ENCODE measurements around the gene IGF1.
"Not testable (repeated sequence)": the region's sequence is repeated elsewhere in the genome, so short reads cannot be mapped to it uniquely, and the experiment has no call there.

IGF1 gene

DNA sequence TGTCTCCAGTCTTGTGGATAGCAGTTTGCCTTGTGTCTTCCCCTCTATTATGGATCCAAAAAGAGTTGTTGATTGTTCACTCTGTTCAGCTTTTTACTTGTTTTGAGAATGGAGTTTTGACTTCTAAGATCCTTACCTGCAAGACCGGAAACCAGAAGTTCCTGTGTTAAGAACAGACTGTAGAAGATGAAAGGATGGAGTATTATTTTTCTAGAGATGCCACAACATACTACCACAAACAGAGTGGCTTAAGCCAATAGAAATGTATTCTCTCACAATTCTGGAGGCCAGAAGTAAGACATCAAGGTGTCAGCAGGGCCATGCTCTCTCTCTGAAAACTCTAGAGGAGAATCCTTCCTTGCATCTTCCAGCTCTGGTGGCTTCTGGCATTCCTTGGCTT lies 95.0 kb downstream of the IGF1 start:
- no peak for DNase-seq (ENCODE audit: low read depth in 2 of 2)

DNA sequence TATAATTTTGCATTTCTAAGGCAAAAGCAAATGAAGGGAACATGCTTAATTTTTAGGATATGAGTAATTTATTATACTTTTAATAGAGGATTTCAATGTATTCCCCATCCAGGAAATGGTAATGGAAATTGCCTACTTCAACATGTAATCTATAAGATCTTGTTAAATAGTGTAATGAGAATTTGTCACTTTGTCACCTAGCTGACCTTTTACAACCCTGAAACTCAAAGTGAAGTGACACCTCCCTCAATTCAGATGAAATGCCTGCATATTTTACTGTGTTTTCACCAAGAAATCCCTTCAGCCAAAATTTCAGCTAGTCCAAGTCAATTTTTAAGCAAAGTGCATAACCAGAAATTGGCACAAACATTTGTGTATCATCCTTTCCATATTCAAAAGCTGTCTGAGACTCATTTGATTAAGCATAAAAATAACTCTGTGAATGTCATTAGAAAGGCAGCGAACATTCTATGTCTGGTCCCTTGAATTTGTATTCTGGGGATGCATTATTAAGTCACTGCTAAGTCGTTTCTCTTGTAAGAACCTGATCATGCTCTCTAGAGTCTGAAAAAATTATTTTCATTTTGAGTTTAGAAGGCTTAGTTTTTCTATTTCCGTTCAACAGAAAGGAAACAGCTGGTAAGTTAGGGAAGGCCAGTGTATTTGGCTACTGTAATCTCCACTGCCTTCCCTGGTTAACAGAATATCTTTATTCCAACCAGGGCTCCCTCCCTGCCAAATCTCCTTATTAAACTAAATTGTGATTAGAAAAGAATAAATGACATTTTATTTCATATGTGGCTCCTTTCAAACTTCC lies 100.8 kb downstream of the IGF1 start:
- DNase-seq (ENCODE audit: low read depth in 2 of 2) = no peak

DNA sequence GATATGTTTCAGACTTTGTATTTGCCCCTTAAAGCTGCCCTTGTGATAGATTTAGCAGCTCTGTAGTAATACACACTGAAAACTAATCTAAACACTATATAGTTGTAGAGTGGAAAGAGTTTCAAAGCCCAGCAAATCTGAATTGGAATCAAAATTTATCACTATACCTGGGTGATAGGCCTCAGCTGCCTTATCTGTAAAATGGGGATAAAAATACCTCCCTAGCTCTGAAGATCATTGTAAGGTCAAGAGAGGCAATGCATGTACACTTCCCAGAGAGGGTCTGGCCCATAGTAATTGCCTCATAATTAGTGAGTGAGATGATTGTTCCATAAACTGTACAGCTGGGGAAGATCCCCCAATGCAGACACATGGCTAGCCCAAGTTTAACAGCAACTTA lies 103.6 kb downstream of the IGF1 start:
- no peak for DNase-seq (ENCODE audit: low read depth in 2 of 2)

DNA sequence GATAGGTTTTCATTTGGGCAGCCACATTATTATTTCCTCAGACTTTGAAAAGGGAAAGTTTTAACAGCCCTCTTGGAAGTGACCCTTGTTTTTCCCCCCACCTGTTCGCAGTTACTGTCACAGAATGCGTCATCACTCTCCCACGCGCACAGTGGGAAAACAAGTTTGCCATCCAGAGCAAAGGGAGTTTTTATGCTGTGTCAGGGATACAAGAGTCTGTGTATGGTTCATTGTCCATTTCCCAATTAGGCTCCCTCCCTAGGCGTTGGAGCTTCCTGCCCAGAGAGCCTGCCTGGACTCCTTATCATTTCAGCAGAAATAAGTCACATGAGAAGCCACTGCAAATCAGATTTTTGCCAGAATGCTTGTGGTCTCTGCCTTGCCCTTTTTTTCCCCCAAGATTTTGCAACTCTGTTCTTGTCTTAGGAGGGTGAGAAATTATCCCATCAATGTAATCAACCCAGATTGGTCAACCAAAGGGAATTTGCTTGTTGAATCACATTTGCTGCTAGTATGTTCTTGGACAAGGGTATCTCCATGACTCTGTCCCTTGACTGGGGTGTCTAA lies 104.1 kb downstream of the IGF1 start:
- no peak for DNase-seq (ENCODE audit: low read depth in 2 of 2)

DNA sequence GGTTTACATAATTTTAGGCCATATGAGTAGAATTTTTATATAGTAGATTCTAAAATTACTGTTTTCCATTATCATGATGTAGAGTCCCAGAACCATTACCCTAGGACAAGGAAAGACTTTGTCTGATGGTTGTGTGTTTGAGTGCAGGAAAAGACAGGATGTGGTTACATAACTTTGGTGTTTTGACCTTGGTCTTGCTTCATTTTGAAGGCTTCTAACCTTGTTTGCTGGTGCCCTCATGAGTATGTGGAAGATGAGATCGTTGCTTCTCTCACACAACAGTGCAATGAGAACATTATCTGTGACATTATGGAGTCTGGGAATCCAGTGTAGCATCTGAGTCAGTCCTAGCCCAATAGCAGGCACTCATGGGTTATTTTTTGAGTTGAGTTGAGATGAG lies 106.2 kb downstream of the IGF1 start:
- DNase-seq (ENCODE audit: low read depth in 2 of 2) = no peak

DNA sequence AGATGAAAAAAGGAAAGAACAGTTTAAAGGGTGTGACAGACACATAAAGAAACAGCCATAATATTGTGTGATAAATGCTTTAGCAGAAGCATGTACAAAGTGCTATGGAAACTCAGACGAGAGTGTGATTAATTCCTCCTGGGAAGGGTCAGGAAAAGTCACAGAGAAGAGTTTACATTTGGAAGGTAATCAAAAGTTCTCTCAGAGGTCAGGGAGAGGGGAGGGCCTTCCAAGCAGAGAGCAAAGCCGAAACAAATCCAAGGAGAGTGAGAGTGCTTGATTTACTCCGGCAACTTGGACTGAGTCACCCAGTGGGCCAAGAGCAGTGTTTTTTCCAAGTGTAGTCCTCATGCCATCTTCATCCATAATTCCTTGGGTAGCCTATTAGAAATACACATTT lies 108.3 kb downstream of the IGF1 start:
- DNase-seq (ENCODE audit: low read depth in 2 of 2) = no peak

DNA sequence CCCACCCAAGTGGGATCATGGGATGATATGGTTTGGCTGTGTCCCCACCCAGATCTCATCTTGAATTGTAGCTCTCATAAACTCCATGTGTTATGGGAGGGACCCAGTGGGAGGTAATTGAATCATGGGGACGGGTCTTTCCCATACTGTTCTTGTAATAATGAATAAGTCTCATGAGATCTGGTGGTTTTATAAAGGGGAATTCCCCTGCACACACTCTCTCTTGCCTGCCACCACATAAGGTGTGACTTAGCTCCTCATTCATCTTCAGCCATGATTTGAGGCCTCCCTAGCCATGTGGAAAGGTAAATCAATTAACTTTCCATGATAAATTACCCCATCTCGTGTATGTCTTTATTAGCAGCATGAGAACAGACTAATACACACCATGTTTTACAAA lies 109.2 kb downstream of the IGF1 start:
- DNase-seq (ENCODE audit: low read depth in 2 of 2) = no peak

DNA sequence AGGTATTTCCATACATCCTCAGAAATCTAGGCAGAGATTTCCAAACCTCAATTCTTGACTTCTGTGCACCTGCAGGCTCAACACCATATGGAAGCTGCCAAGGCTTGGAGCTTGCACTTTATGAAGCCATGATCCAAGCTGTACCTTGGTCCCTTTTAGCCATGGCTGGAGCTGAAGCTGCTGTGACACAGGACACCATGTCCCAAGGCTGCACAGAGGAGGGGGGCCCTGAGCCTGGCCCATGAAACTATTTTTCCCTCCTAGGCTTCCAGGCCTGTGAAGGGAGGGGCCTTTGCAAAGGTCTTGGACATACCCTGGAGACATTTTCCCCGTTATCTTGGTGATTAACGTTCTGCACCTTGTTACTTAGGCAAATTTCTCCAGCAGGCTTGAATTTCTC lies 110.5 kb downstream of the IGF1 start:
- no peak for DNase-seq (ENCODE audit: low read depth in 2 of 2)

DNA sequence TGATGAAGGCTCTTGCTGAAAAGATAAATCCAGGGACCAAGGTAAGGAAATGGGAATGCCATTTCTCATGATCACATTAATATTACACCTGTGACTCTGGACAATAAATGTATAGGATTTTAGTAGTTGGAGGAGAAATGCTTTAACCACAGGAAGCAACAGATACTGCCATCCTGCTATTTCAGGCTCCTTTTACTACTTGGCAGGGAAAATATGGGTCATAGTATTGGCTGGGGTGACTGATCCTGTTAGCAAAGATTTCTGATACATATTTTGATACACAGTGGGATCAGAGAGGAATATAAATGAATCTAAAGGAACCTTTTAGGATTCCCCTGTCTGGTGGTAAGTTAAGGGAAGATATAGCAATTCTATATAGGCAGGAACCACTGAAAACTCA lies 115.0 kb downstream of the IGF1 start:
- no peak for DNase-seq (ENCODE audit: low read depth in 2 of 2)

DNA sequence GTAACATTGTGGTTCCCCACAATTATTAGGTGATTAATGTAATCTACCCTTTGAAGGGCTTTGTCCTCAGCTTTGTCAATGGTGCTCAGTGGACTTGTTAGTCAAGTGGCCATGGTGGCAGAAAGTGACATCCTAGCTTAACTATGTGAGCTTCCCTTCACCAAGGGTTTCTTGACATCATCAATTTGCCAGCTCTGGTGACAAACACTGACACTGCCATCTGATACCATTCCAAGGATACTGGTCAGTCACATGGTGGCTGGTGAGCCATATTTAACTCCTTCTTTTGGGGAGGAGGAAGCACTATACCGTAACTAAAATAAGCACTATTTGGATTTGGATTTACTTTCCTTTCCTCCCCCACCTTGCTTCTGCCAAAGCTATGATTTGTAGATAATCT lies 115.7 kb downstream of the IGF1 start:
- DNase-seq (ENCODE audit: low read depth in 2 of 2) = no peak

DNA sequence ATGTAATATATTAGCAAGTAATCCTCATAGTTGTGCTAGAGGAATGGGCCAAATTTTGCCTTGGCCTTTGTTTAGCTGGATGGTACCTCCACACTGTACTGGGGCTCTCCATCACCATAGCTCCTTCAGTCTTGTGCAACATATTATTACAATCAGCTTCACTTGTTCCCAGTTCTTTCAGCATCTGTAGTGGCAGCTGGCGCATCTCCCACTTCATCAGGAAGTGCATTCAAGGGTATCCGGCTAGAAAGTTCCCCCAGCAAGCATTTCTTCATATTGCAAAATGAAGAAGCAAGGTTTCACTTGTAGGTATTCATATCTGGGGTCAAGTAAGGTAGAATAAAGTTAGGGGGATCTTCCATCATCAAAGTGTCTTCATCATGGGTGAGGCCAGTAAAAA lies 123.7 kb downstream of the IGF1 start:
- DNase-seq (ENCODE audit: low read depth in 2 of 2) = no peak

DNA sequence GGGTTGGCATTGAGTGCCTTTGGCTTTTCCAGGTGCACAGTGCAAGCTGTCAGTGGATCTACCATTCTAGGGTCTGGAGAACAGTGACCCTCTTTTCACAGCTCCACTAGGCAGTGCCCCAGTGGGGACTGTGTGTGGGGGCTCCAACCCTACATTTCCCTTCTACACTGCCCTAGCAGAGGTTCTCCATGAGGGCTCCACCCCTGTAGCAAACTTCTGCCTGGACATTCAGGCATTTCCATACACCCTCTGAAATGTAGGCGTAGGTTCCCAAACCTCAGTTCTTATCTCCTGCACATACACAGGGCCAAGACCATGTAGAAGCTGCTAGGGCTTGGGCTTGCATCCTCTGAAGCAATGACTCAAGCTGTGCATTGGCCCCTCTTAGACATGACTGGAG lies 126.1 kb downstream of the IGF1 start:
- DNase-seq (ENCODE audit: low read depth in 2 of 2) = not testable (repeated sequence)

DNA sequence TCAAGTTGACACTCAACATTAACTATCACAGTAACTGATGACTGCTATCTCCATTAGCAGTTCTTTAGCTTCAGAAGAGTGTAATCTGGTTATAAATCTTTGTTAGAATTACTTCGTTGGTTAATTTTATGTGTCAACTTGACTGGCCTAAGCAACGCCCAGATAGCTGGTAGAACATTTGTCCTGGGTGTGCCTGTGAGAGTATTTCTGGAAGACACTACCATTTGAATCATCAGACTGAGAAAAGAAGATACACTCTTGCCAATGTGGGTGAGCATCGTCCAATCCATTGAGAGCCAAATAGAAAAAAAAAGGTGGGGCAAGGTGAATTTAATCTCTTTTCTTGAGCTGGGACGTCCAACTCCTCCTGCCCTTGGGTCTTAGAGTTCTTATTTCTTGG lies 129.0 kb downstream of the IGF1 start:
- no peak for DNase-seq (ENCODE audit: low read depth in 2 of 2)

DNA sequence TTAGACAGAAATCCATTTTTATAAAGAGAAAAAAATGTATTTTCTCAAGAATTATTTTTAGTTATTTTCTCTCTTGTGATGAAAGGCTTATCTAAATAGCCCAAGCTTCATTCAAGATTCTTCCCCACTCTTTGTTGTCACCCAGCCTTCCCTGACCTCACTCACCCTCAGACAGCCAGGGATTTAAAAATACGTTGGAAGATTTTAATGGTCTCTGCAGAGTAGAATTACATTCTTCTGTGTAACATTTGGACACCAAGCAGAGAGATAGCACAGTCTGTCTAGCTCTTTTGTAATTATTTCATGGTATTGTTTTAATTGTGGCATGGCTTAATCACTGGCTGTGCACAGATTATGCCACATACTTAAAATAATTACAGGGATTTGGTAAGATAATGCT lies 130.3 kb downstream of the IGF1 start:
- no peak for DNase-seq (ENCODE audit: low read depth in 2 of 2)

DNA sequence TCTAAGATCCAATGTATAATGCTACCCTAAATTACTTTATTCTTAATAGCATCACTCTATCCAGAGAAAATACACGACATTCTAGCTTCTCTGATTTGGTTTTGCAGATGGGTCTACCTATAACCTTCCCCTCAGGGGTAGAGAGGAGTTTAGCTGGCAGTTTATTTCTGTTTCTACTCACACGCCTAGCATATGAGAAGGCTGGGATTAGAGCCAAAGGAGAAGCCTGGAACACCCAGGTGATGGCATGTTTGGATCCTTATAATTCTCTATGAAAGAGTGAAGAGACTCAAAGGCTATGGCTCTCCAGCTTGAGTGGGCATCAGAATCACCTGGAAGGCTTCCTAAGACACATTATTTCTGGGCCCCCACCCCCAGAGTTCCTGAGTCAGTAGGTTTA lies 131.3 kb downstream of the IGF1 start:
- no peak for DNase-seq (ENCODE audit: low read depth in 2 of 2)

DNA sequence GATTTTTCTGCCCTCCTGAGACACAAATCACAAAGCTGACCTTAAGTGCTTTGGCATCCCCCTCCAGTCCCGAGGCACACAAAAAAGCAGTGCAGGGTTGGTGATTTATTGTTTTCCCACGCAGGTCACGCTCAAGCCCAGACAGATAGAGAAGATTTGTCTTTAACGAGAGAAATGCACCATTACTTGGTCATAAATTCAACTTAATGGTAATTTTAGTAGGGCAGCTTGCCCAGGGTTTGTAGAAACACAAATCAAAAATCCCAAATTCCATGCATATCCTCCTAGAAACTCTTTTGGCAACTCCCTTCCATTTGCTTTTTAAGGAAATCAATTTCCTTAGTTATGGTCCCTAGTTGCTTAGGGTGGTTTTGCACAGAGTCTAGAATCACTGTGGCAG lies 132.6 kb downstream of the IGF1 start:
- DNase-seq (ENCODE audit: low read depth in 2 of 2) = no peak

All from fibroblast of skin of left quadriceps (primary cell).